MV-4-11 (cell line): ENCODE data around the gene FZD8.

Source experiments
- DNase-seq: peaks from one replicate; lab custom pipeline; 2025; lab: John Stamatoyannopoulos, UW

FZD8 gene

DNA sequence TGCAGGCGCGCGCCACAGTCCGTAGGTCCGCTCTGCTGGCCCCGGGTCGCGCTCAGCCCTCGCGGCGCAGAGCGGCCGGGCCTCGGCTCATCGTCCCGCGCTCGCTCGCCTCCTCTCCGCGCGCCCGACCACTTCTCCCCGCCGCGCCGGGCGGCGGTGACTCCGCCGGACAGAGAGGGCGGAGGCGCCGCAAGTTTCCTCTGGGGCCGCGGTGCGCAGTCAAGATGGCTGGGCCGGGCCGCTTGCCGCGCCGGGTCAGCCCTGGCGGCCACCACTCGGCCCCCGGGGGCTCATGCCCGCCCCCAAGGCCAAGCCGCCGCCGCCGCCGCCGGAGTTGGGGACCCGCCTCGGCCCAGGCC lies 441 bp downstream of the FZD8 start:
- no peak for DNase-seq

DNA sequence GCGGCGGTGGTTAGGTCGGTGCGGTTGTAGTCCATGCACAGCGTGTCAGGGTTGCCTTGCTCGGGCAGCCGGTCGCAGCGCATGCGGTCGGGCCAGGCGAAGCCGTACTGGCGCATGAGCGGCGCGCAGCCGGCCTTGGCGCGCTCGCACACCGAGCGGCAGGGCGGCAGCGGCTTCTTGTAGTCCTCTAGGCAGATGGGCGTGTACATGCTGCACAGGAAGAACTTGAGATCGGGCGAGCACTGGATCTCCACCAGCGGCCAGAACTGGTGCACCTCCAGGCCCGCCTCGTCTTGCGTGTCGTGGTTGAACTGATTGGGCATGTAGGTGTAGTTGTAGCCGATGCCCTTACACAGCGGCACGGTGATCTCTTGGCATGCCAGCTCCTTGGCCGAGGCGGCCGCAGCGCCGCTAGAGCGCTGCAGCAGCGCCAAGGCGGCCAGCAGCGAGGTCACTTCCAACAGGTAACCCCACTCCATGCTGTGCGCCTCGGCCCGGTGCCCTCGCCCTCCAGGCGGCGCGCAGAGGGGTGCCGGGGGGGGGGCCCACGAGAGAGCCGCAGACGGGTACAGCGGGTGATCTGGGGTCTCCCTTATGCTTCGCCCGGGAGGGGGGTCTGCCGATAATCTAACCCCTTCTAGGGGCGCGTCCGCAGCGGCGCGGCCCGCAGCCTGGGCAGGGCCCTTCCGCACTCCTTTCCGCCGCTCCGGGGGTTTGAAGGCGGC lies 983 bp downstream of the FZD8 start:
- peak; percentile 36 for DNase-seq

DNA sequence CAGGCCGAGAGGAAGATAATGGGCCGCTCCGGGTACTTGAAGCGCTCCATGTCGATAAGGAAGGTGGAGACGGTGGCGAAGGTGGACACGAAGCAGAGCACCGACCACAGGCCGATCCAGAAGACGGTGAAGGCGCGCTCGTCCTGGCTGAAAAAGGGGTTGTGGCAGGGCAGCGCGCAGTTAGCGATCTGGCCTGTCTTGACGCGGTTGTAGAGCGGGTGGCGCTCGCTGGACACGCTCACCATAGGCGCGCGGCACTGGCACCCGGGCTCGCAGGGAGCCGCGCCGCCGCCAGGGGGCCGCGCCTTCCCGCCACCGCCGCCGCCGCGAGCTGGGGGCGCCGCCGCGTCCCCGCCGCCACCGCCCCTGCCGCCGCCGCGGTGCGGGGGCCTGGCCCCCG lies 1.6 kb downstream of the FZD8 start:
- no peak for DNase-seq

DNA sequence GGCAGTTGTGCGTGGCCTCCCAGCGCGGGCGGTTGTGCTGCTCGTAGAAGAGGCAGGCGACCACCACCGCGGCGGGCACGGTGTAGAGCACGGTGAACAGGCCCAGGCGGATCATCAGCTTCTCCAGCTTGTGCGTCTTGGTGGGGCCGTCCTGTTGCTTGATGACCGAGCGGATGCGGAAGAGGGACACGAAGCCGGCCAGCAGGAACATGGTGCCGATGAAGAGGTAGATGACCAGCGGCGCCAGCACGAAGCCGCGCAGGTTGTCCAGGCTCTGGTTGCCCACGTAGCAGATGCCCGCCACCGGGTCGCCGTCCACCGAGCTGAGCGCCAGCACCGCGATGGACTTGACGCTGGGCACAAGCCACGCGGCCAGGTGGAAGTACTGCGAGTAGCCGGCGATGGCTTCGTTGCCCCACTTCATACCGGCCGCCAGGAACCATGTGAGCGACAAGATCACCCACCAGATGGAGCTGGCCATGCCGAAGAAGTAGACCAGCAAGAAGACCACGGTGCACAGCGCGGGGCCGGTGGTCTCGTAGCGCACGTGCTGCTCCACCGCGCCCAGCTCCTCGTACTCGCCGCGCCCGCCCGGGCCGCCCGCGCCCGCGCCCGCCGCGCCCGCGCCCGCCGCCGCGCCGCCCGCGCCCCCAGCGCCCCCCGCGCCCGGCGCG lies 2.2 kb downstream of the FZD8 start:
- DNase-seq = no peak

DNA sequence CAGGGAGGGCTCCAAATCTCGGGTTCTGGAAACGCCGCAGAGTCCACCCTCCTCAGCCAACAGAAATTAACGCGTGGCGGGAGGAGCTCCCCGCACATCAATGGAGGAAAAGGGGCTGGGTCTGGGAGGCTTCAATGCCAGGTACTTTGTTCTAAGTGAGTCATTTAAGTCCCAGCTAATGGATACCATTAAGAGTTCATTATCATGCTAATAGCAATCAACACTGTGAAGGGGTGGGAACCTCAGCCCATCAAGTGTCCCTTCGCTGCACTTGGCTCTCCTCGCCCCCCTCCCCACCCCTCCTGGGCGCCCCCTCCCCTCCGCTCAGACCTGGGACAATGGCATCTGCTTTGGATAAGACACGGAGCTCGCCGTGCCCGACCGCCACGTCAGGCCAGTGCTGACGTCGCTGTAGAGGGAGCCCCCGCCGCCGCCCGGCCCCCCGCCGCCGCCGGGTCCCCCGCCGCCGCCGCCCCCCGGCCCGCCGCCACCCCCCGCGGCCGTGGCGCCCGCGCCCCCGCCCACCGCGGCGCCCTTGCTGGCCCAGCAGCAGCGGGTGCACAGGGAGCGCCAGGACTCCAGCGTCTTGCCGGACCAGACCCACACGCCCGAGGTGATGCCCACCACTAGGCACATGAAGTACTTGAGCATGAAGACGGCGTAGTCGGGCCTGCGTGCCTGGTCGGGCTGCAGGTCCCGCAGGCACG lies 2.9 kb downstream of the FZD8 start:
- no peak for DNase-seq

DNA sequence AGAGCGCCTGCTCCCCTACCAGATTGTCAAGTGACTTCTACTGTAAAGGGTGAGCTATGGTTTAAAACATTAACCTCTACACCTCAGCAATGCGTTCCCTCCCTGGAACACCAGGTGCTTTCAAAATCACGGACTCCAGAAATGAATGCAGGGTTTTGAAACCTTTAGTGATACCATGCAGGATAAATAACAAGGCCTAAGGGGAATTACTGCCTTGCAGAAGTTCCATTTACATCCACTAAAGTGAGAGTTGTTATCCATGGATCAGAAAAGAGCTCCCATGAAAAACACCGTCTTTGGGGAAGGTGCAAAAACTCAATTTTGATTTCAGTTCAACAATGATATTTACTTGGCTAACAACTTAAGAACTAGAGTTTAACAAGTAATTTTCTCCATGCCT lies 4.0 kb downstream of the FZD8 start:
- DNase-seq = no peak

DNA sequence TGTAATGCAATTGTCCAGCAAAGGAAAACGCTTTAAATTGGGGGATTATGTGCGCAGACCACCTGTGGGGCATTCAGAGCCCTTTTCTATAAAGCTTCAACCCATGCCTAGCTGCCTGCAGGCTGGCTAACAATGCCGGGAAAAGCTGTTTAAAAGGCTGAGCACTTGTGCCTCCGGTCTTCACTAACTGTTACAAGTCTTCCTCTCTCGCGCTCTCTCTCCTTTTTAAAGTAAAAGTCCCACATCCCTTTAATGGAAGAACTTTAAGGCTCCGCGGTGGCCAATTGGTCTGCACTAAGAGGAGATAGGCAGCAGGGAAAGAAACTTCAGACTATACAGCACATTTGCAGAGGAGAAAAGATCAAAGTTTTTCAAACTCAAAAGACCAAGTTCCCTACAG lies 4.6 kb downstream of the FZD8 start:
- DNase-seq = no peak

DNA sequence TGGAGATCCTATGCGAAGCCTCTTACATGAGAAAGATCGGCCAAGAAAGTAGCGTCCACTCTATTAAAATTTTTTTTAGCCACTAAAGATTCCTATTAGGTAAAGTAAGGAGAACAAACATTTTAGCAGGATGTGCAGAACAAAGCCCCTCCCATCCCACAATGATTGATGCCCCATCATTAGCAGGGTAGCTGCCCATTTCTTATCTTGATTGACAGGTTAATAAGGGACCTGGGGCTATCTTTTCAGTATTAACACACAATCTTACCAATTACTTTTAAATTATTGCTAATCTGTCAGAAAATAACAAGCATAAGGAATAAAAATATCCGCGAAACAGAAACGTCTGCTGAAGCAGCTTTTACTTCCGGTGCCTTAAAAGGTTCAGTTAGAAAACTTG lies 5.1 kb downstream of the FZD8 start:
- no peak for DNase-seq

DNA sequence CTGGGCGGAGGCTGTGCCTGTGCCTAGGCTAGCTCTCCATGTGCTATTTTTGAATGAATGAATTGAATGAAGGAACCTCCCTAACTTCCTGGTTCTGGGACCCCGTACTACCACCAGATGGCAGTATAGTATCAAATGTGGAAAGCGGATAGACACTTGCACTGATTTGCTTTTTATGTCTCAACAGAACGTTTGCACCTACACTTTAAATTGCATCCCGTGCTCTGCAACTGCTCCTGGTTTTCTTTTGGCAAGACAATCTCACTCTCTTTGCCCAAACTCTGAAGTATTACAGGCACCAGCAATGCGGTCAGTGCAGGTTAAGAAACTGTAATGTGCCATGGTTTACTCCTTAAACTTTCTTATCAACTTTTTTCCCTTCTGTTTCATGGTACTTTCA lies 6.5 kb downstream of the FZD8 start:
- peak; percentile 58 for DNase-seq

DNA sequence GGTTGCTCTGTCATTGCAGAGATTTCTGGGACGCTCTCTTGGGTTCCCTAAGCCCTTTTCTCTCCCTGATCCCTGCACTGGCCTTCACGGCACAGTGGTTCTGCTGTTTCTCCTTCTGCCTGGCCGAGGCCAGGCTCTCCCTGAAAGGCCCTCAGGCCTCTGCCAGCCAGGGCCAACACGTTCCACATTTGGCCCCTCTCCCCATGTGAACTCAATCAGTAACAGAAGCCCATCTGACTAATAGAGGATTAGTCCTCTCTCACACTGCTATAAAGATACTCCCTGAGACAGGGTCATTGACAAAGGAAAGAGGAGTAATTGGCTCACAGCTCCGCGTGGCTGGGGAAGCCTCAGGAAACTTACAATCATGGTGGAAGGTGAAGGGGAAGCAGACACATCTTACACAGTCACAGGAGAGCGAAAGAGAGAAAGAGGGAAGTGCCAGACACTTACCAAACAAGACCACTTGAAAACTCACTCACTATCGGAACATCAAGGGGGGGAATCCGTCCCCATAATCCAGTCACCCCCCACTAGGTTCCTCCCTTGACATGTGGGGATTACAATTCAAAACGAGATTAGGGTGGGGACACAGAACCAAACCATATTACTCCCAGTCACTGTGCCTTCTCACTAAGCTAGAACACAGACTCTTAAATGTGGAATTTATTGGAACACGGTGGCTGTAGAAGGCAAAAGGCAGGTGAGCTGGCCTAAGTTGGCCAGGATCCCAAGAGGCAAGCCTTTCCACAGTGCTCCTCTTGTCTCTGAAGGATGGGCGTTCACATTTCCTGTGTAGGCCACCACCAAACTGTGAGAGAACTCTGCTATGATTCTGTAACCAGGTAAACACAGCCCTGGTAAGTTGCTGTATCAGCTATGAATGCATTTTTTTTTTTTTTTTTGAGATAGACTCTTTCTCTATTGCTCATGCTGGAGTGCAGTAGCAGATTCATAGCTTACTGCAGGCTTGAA lies 8.8 kb downstream of the FZD8 start:
- peak; percentile 1 for DNase-seq

DNA sequence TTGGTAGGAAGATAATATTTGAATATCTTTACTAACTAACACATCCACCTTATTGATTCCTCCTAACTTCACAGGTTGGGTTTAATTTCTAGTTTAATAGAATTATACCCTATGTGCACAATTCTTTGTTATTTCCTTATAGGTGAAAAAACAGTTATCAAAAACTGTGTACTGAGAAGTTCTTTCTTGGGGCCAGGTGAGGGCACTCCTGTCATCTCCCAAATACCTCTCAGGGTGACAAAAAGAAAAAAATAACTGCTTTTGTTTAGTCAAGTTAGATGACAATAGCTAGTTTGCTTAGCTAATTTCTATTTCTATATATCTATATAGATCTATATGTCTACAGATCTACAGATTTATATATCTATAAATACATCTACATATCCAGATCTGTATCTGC lies 10.1 kb downstream of the FZD8 start:
- no peak for DNase-seq

DNA sequence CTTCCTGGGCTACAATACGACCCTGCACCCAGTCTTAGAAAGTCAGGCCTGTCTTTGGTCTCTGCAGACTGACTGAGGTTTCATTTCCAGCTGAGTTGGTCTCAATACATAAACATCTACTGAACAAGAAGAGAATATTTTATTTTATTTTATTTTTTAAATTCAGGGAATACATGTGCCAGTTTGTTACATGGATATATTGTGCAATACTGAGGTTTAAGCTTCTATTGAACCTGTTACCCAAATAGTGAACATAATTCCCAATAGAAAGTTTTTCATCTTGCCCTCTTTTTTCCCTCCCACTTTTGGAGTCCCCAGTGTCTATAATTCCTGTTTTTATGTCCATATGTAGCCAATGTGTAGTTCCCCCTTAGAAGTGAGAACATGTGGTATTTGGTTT lies 10.7 kb downstream of the FZD8 start:
- DNase-seq = no peak

DNA sequence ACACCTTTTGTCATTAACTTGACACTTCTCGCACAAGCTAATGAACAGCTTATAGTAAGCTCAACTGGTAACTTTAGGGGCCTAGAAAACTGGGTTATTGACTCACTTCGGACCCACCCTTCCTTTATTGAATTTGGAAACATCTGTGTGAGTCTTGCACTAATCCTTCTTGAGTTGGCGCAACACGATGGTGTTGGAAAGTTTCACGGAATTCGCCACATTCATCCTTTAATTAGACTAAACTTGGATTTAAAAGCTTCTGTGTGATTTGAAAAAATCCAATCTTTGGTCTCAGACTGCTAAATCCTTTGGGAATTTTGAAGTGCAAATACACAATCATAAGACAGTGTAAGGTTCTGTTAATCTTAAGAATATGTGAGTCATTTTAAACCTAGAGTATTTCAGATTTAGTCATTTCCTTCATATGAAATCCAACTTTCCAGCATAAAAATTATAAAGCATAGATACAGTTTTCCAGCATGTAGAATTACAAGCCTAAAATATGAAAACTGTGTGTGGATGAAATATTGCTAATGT lies 15.1 kb downstream of the FZD8 start:
- no peak for DNase-seq

DNA sequence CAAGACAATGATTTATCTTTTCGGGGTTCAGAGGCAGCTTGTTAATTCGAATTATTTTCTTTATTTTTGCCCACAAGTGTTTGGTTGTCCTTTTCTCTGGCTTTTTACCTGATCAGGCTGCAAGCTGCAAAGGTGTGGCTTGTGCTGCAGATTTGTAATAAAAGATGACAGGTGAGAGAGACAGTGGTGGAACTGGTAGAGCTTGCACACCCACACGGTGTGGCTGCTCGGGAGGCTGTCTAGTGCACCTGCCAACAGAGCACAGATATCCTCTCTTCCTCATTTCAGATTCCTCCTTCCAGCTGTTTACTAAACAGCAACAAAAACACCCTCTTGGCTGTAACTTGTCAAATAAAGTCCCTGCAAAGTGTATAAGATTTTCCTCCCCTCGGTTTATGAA lies 27.8 kb downstream of the FZD8 start:
- no peak for DNase-seq

DNA sequence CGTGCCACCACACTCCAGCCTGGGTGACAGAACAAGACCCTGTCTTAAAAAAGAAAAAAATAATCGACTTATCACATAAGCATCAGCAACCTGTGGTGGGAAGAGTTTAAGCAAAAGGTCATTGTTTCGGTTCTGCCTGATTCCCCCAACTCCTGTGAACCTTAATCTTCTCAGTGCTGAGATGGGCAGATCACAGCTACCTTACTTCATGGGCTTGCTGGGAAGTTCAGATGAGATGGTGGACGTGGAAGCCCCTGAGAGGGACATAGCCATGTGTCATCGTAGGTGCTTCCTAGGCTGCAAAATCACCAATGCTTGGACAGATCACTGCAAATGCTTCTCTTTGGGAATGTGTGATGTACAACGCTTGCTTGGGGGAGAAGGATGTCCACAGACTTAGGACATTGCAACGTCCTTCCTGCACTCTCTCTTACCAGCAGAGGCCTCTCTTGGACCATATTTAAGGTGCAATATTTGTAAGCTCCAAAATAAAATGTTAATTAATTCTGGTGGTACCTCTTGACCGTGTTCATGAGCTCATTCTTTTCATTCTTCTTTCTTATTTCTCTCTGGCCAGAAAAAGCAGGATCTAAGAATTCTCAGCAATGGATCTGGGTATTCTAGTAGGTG lies 28.4 kb downstream of the FZD8 start:
- no peak for DNase-seq

DNA sequence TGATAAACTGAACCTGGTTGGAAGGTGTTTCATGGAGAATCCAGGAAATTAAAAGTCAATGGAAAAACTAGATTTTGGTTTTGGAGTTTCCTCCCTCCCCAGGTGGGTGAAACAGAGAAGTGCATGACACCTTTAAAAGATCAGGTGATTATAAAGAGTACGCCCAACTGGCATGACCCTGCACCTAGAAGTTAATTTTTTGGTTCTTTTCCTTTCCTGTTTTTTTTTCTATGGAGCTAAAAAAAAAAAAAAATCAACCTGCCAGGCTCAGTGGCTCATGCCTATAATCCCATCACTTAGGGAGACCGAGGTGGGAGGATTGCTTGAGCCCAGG lies 29.0 kb downstream of the FZD8 start:
- DNase-seq = no peak

DNA sequence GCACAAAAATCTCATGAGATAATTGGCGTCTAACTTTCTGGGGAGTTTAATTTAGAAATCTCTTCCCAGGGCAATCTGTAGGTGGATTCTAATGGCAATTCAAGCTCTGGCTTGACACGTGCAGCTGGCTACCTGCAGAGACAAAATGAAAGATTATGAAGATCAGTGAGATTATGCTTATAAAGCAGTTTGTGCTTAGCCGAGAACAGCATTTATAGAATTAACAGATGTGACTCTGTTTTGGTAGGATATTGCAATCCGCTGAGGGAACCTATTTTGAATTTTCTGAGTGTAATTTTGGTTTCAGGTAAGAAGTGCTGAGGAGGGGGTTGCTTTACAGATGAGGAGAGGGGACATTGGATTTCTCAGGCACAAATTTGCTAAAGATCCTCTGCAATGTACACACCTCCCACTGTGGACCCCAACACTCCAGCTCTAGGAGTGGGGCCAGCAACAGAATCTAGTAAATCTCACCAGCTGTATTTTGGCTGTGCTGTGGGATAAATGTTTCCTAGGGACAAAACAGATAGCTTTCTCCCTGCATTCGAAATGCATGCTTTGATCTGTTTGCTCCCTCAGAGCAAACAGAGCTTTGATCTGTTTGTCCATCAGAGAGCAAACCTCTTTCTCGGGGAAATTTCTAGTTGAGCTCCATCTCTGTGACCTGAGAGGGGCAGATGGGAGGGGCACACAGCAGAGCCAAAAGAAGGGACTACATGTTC lies 29.6 kb downstream of the FZD8 start:
- DNase-seq = no peak

DNA sequence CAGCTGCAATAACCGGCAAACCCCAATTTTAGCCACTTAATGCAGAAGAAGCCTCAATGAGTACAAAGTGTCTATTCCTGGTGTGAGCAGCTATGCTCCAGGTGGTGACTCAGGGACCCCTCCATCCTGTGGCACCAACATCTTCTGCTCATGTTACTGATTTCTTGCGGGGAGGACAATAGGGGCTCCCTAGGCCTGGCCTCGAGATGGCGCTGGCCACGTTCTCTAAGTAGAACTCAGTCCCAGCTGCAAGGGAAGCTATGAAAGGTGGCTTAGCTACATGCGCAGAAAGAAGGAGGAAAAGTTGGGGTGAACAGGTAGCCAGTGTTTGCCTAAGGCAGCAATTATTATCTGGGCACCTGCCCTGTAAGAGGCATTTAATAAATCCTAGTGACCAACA lies 30.3 kb downstream of the FZD8 start:
- no peak for DNase-seq

DNA sequence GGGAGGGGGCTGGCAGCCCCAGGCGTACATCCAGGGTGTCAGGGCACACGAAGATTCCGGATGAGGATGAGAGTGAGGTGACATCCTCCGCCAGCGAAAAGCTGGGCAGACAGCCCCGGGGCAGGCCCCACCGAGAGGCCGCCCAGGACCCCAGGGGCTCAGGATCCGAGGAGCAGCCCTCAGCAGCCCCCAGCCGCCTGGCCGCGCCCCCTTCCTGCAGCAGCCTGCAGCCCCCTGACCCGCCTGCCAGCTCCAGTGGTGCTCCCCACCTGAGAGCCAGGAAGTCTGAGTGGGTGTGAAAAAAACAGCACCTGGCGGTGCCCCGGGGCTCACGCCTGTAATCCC lies 33.8 kb downstream of the FZD8 start:
- DNase-seq = no peak

DNA sequence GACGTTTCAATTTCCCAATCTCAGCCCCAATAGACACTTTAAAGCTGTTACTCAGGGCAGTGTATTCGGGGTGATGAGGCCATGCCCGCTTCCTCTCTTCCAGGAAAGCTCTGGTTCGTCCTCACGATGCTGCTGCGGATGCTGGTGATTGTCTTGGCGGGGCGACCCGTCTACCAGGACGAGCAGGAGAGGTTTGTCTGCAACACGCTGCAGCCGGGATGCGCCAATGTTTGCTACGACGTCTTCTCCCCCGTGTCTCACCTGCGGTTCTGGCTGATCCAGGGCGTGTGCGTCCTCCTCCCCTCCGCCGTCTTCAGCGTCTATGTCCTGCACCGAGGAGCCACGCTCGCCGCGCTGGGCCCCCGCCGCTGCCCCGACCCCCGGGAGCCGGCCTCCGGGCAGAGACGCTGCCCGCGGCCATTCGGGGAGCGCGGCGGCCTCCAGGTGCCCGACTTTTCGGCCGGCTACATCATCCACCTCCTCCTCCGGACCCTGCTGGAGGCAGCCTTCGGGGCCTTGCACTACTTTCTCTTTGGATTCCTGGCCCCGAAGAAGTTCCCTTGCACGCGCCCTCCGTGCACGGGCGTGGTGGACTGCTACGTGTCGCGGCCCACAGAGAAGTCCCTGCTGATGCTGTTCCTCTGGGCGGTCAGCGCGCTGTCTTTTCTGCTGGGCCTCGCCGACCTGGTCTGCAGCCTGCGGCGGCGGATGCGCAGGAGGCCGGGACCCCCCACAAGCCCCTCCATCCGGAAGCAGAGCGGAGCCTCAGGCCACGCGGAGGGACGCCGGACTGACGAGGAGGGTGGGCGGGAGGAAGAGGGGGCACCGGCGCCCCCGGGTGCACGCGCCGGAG lies 34.4 kb downstream of the FZD8 start:
- no peak for DNase-seq
